GM12801 (cell line): ENCODE measurements around the gene GPC5.

ENCODE experiments used
- CTCF ChIP-seq: IDR thresholded peaks from one replicate; pipeline ENCODE4 v1.5.1; 2011; ENCODE audit warnings: control low read depth; ENCODE audit not compliant: insufficient read length; ENCODE audit errors: extremely low read depth

Gene GPC5

DNA sequence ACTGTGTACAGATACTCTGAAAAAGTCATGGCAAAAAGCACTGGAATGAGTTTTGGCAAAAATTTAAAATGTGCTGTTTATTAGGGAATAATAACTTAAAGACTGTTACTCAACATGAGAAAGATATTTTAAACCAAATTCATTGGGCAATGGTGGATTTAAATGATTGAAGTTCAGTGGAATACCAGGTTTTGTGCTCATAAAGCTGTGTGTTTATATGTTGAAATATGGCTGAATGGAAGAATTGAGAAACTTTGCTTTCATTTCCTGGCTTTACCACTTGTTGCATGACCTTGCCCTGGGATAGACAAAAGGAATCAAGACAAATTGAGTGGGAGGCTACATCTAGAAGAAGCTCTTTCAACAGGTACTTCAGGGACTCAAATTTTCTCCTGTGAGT lies 246.4 kb downstream of the GPC5 start:
- no peak for TF ChIP-seq CTCF

DNA sequence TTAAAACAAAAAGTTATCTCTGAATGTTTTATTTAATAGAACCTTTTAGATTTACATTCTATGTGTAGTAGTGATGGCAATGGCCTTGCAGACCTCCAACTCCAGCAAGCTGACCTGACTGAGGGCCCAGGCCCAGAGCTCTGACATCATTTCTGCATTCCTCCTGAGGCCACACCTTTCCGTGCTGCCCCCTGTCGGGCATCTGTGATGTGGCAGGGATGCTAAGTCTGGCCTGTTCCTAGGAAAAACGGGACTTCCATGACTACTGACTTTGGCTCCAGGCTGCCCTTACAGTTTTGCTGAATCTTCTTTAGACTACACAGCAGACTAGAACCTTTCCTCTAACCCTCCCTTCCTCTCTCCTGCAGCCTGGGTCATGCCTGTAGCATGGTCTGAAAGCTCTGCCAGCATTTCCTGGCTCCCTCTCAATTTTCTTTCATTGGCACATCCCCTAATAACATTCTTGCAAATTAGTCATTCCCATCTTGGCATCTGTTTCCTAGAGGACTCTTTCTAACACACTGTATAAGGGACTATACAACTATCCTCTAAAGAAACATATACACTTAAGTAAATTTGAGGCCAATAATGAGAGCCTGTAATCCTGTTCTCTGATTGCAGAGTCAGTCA lies 249.1 kb downstream of the GPC5 start:
- no peak for TF ChIP-seq CTCF

GRCh38 chr13:91648012-91648411 lies 249.6 kb downstream of the GPC5 start:
- no peak for TF ChIP-seq CTCF

- no peak for TF ChIP-seq CTCF
Measured at GRCh38 chr13:91649456-91649855, 251.0 kb downstream of the GPC5 start.

DNA sequence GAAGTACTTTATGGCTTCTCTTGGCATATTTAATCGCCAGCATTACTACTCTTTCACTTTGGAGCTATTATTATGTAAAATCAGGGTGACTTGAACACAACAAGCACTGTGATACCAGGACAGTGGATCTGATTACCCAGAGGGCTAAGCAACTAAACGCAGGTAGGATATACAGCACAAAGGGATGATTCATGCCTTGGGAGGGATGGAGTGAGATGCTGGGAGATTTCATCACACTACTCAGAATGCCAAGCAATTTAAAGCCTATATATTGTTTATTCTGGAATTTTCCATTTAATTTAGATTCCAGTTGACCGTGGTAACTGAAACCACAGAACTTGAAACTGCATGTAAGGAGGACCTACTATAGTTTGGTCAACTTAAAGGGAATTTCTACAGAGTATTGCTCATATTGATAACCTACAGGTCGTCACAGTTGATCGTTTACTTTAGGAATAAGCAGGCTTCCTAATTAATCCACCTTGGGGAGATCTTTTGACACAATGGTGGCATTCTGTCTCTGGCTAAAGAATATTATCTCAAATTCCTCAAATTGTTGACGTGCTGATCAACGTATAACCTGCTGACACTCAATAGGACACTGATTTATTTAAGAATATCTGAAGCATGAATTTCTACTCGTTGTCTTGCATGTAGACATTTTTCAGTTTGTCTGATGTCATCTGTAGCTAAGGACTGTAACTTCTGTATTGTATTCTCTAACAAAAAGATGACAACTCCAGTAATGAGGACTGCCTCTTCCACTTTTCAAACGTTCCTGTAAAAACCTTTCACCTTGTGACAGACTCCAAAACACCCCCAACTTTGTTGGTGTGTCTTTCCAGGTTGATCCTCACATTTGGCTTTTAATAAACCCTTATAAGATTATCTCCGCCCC lies 254.2 kb downstream of the GPC5 start:
- no peak for TF ChIP-seq CTCF

GRCh38 chr13:91655731-91656130 lies 257.3 kb downstream of the GPC5 start:
- no peak for TF ChIP-seq CTCF

DNA sequence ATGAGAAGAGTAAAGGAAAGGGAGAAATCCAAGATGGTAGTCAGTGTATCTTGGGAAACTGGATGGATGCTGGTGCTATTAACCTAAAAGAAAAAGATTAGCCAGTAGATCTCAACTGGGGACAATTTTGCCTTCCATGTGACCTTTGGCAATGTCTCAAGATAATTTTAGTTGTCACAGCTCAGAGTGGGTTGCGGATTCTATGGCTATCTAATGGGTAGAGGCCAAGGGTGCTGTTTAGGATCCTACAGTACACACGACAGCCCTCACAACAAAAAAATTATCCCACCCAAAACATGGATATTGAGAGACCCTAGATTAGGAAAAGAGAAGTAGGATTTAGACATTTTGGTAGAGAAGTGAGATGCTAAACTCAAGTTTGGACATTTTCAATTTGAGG lies 258.9 kb downstream of the GPC5 start:
- no peak for TF ChIP-seq CTCF
